Suprapubic skin (tissue), 4 donors: ENCODE measurements around the gene SEMA3F.

ENCODE experiments used
- POLR2A ChIP-seq, 2 donors: fragments of 450-650 bp; IDR thresholded peaks; one replicate each; pipeline ENCODE4 v1.6.1; 2017; ENCODE audit warnings: antibody characterized with exemption in 2 of 2, mild to moderate bottlenecking in 2 of 2, moderate library complexity in 2 of 2
- POLR2AphosphoS5 ChIP-seq, 3 donors: sonication (generic); formaldehyde crosslinking; IDR thresholded peaks; one replicate each; pipeline ENCODE4 v1.6.1; 2017; ENCODE audit warnings: antibody characterized with exemption in 3 of 3
- TF ChIP-seq, protein P1 (sequence below), 2 donors: fragments of 200-600 bp in 1 of 2; fragments of 450-650 bp in 1 of 2; sonication (generic) in 1 of 2; IDR thresholded peaks; one replicate each; pipeline ENCODE4 v1.5.1; 2016 to 2019; ENCODE audit warnings: antibody characterized with exemption in 2 of 2, mild to moderate bottlenecking in 1 of 2, moderate library complexity in 1 of 2

- TF ChIP-seq, protein P1, sequence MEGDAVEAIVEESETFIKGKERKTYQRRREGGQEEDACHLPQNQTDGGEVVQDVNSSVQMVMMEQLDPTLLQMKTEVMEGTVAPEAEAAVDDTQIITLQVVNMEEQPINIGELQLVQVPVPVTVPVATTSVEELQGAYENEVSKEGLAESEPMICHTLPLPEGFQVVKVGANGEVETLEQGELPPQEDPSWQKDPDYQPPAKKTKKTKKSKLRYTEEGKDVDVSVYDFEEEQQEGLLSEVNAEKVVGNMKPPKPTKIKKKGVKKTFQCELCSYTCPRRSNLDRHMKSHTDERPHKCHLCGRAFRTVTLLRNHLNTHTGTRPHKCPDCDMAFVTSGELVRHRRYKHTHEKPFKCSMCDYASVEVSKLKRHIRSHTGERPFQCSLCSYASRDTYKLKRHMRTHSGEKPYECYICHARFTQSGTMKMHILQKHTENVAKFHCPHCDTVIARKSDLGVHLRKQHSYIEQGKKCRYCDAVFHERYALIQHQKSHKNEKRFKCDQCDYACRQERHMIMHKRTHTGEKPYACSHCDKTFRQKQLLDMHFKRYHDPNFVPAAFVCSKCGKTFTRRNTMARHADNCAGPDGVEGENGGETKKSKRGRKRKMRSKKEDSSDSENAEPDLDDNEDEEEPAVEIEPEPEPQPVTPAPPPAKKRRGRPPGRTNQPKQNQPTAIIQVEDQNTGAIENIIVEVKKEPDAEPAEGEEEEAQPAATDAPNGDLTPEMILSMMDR (IDR thresholded peaks at IDR 0.05), result no peak
- TF ChIP-seq POLR2A (IDR thresholded peaks at IDR 0.05) (no peak), POLR2AphosphoS5 (IDR thresholded peaks at IDR 0.05) (no peak)
Measured at GRCh38 chr3:50130436-50130835, 24.7 kb upstream of the SEMA3F start.
